Erythroblast (primary cell): Measurements from ENCODE around the gene AKR1B15.

Source experiments
- DNase-seq, 2 experiments: peaks; one replicate each; lab custom pipeline; 2025; lab: John Stamatoyannopoulos, UW
- GATA1 ChIP-seq: IDR thresholded peaks from 2 replicates; pipeline ENCODE4 v1.6.1; 2011; ENCODE audit warnings: low read depth, mild to moderate bottlenecking, control low read depth, low read length, moderate library complexity
- POLR2A ChIP-seq: IDR thresholded peaks from 2 replicates; pipeline ENCODE4 v1.6.1; 2011; ENCODE audit warnings: mild to moderate bottlenecking, low read length

AKR1B15 gene

DNA sequence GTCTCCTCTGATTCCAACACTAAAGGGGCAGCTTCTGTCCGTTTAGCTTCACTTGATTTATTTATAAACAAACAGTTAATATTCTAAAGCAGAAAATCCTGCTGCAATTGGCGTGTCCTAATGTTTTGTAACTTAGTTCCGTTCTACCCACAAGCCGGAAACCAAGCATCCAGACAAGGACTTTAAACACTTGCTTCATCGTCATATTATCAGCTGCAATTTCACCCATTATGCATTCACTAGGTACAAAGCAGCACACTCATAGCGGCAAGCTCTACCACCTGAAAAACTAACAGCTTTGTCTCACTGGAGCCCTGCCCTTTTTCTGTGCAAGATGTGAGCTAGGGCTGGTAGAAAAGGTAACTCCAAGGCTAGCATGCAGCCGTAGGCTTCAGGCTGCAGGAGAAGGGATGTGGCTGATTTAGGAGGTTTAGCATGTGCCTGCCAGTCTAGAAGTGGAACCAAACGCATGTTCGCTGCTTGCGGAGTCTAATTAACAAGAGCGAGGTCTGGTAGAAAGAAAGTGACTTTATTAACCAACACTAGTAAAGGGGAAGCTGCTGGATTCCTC lies 54.1 kb downstream of the AKR1B15 start:
- TF ChIP-seq GATA1 = no peak
- TF ChIP-seq POLR2A = no peak
- DNase-seq = no peak

DNA sequence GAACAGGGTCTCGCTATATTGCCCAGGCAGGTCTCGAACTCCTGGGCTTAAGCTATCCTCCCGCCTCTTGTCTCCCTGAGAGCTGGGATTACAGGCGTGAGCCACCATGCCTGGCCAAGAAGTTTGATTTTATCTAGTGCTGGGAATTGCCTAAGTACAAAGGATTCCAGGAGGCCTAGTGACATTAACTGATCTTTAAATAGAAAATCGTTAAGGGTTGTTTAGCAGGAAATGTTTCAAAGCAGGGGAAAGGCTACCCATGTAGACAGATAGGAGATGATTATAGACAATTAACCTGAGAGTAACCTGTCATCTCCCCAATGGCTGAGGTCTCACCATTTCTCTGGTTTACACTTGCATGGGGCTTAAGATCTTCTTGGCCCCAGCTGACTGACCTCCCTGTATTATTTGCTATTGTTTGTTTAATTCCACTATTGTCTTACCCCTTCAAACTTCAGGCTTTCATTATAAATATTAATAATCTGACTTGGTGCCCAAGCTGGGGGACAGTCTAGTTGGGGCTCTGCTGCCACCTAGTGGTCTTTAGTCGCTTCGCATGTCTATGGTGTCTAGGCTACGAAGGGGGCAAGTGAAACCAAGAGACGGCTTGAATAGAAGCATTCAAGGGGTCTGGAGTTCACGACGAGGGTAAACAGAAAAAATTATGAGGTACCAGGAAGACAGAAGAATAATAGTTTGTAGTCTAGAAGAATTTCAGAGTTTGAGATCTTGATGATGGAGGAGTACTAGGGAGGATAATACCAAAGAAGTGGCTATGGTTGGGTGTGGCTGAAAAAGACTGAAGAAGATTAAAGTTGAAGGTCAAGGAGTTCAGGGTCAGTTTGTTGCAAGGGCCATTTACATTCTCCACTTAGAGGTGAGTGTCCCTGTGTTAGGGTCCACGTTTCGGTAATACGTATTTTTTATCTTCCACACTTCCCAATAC lies 57.3 kb downstream of the AKR1B15 start:
- peak; percentile 71 to 85 for DNase-seq
- TF ChIP-seq GATA1 (no peak), POLR2A (no peak)

DNA sequence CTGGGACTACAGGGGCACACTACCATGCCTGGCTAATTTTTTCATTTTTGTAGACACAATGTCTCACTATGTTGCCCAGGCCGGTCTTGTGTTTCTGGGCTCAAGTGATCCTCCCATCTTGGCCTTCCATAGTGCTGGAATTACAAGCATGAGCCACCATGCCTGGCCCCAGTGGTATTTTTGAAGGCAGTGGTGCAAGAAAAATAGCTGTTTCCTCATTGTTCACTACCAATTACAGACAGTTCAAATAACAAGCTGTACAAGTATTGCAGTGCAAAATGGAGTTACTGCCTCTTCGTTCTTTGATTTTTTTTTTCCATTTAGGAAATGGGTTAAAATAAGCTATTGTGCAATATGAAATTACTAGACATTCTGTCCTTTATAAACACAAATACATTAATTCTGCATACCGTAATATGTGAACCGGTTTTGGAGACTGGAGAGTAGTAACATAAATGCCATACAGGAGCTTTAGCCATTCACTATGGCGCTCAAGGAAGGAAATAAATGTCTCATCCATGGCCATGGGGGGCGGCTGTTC lies 62.8 kb downstream of the AKR1B15 start:
- no peak for DNase-seq
- TF ChIP-seq GATA1 (no peak), POLR2A (no peak)

DNA sequence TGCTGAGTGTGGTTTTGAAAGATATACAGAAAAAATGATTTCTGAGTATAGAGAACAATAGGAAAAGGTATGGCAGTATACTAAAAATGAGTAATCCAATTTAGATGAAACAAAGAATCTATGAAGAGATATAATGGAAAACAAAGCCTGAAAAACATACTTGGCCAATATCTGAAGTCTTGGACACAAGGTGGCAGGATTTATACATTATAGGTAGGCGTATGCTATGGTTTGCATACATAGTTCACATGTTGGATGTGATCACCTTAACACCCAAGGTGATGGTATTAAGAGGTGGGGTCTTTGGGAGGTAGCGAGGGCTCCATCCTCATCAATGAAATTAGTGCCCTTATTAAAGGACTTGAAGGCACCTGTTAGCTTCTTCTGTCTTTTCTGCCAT lies 63.3 kb downstream of the AKR1B15 start:
- peak; percentile 6 to 19 for DNase-seq
- TF ChIP-seq POLR2A (no peak), GATA1 (no peak)

DNA sequence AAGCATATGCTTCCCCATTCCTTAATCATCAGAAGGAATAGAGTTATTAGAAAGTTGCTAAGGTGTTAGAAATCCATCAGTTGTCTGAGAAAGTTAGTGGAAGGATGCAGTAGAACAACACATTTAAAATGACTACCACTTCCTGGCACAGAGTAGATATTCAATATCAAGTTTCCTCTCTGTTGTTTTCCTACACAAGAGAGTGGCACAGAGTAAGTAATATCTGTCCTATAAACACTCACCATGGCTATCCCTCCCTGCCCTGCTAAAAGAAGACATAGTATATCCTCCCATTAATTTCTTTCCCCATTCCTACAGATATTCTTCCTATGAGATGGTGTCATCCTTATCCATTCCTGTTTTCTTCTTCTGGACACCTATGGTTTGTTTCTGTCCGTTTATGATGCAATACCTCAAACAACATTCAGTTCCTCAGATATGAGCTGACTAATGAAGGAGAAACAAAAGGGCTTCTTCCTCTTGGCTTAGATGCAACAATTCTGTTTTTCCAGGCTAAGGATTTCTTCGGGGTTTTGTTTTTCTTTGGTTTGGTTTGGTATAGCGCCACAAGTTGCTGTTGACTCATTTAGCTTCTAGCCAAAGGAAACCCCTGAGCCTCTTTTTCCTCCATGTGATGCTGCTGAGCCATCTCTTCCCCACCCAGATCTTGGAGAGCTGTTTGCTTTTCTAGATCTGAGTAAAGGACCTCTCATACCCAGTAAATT lies 64.9 kb downstream of the AKR1B15 start:
- TF ChIP-seq GATA1 (no peak), POLR2A (no peak)
- no peak for DNase-seq

DNA sequence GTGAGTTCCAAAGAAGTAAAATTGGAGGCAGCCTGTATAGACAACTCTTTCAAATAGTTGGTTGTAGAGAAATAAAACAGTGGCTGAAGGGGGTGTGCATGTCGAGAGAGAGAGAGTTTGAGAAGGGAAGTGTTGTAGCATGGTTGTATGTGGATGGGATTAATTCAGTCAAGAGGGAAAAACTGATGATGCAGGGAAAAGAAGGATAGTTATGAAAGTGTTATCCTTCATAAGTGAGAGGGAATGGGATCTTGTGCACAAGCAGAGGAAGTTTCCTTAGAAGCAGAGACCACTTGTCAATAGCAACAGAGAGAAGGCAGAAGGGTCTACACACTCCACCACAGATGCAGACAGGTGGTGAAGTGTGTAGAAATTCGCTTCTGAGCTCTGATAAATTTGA lies 67.7 kb downstream of the AKR1B15 start:
- DNase-seq = no peak
- TF ChIP-seq POLR2A (no peak), GATA1 (no peak)

DNA sequence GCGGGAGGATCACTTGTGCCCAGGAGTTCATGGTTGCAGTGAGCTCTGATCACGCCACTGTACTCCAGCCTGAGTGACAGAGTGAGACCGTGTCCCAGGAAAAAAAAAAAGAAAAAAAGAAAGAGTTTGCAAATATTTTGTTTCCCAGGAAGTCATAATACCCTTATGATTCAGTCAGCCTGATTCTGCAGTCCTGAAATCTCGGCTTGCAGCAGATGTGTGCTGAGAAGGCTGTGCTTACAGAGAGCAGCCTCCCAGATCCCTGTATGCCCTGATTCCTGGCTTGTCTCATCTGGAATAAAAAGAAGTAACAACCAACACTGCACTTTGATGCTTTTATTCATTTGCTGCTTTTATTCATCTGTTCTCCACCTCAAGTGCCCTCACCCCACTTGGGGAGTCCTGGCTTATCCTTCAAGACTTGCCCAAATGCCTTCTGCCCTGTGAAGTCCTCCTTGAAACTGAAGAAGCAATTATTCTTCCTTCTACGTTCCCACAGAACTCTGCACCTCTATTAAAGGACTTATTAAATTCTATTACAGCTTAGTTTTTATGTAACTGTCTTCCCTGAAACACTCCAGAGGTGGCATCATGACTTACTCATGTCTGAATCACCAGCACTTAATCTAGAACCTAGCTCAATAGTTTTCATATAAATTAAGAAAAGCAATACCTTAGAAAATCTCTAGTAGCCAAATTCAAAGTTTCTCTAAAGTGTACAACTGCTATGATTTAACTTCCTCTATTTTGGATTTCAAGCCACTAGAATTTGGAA lies 70.0 kb downstream of the AKR1B15 start:
- no peak for TF ChIP-seq GATA1
- TF ChIP-seq POLR2A = no peak
- no peak for DNase-seq

DNA sequence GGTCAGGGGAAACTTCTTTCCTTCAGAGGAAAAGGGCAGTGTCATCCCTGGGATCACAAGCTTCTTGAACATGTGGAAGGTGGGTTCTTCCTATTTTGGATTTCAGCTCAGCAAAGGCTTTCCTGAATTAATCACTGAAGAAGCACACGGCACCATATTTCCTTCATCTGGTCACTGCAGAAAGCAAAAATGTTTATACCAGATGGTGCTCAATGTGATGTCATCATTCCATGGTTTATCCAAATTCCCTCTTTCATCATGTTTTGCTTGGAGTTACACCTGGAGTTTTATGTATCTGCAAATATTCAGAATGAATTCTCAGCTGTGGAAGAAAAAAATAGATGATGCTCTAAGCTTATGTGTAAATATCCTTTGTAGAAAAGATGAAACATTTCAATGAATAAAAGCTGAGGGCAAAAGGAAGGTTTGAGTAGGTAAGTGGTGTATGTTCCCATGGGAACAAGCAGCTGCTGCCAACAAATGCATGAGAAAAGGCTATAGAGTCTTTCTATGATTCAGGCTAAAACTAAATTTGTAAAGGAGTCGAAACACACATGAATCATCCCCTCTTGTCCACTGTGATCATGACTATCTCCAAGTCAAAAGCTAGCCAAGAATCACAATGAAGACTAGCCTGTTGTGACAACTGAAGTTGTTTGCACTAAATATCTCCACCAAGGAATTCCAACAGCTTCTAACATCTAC lies 70.9 kb downstream of the AKR1B15 start:
- no peak for DNase-seq
- TF ChIP-seq POLR2A (no peak), GATA1 (no peak)

DNA sequence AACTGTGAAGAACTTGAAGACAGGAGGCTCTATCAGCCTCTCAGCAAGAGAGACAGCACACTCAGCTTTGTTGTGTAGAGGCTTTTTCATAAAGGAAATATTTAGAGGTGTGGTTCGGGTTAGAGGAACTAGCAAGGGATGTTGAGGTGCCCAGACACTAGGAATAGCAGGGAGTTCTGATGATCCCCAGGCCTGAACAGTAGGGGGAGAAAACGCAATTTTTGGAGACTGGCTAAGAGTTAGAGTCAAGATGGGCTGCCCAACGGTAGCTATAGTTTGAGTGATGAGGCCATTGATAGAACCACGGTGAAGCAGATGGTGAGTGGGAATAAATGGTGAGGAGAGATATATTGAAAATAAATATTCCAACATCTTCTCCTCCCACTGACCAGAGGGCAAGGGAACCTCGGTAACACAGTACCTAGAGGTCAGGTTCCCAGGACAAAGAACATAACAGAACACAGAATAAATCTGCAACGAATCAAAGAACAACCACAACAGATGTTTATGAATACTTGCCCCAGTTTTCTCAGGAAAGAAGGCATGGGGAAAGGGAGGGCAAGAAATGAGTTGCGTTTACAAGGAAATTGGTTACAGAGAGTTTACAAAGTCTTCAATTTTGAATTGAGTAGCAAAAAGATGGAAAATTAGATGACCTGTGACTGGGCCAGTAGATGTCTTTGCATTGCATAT lies 73.5 kb downstream of the AKR1B15 start:
- TF ChIP-seq POLR2A (no peak), GATA1 (no peak)
- no peak for DNase-seq

DNA sequence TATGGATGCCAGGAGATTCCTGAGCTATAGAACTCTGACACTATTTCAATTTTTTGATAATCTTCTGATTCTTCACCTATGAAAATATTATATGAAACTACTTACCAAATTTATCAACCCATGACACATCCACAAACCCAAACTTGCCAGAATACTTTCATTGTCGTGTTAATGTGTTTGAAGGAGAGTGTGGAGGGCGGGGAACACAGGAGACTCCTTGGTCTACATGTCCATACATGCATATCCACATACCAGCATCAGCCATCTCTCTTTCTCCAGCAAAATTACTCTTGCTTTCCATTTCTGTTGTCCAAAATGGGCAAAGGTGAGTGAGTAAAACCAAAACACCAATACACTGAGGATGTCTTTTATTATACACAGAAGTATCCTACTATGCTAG lies 74.3 kb downstream of the AKR1B15 start:
- no peak for DNase-seq
- no peak for TF ChIP-seq POLR2A
- no peak for TF ChIP-seq GATA1

DNA sequence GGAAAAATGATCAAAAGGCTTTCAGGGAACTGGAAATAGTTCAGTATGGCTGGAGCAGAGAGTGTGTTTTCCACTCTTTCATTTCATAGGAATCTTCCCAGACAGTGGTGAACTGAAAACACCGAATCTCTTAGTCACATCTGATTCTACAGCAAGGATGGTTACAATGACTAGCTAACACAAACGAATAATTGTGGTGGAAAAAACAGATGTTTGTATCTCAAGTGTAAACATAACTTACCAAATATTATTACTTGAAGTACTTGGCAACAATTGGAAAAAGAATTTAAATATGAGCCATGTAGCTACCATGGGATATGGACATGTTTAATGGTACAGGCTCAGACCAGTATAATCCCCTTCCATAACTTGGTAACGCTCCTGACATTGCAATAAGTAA lies 76.6 kb downstream of the AKR1B15 start:
- no peak for DNase-seq
- no peak for TF ChIP-seq GATA1
- TF ChIP-seq POLR2A = no peak

DNA sequence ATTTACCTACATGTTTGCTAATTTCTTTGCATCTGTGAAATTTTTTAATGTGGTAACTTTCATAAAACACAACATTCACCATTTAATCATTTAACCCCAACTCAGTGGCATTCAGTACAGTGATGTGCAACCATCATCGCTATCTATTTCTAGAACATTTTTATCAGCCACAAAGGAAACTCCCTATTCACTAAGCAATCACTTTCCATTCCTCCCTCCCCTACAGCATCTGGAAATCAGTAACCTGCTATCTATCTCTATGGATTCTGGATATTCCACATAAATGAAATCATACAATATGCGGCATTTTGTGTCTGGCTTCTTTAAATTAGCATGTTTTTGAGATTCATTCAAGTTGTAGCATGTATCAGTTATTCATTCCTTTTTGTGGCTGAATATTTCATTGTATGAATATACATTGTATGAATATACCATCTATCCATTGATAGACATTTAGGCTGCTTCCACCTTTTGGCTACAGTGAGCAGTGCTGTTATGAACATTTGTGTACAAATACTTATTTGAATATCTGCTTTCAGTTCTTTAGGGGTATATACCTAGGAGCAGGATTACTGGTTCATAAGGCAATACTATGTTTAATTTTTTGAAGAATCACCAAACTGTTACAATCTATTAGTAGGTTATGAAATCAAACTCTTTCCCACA lies 78.3 kb downstream of the AKR1B15 start:
- TF ChIP-seq GATA1 (no peak), POLR2A (no peak)
- no peak for DNase-seq
